DOHH2 (cell line): ENCODE results near the gene MROH7.

ENCODE experiments used
- EZH2phosphoT487 ChIP-seq: fragments of 200-600 bp; sonication (generic); IDR thresholded peaks from 2 replicates; pipeline ENCODE4 v1.6.1; 2017; ENCODE audit warnings: borderline replicate concordance, mild to moderate bottlenecking, antibody characterized with exemption, low read length, moderate library complexity, mixed read lengths
- TF ChIP-seq, protein P1 (sequence below): fragments of 200-600 bp; sonication (generic); IDR thresholded peaks from one replicate; pipeline ENCODE4 v1.5.1; 2014; ENCODE audit warnings: antibody characterized with exemption, mild to moderate bottlenecking, low read depth, low read length; ENCODE audit not compliant: poor library complexity, severe bottlenecking

DNA sequence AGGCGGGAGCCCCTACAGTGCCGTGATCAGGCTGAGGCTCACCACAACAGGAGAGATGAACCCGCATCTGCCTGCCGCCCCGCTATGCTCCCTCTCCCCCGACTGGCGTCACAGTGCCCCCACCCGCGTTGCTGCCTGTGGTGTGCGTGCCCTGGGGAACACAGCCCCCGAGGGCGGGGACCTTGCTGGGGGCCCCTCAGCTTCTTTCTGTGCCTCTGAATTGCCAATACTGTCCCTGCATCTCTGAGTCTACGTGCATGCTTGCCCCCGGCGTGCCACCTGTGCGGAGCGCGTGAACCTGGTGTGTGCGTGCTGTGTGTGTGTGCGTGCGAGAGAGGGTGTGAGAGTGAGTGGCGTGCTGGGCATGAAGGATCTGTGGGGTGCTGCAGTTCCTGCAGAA, 112.5 kb downstream of the MROH7 start:
- TF ChIP-seq, protein P1, sequence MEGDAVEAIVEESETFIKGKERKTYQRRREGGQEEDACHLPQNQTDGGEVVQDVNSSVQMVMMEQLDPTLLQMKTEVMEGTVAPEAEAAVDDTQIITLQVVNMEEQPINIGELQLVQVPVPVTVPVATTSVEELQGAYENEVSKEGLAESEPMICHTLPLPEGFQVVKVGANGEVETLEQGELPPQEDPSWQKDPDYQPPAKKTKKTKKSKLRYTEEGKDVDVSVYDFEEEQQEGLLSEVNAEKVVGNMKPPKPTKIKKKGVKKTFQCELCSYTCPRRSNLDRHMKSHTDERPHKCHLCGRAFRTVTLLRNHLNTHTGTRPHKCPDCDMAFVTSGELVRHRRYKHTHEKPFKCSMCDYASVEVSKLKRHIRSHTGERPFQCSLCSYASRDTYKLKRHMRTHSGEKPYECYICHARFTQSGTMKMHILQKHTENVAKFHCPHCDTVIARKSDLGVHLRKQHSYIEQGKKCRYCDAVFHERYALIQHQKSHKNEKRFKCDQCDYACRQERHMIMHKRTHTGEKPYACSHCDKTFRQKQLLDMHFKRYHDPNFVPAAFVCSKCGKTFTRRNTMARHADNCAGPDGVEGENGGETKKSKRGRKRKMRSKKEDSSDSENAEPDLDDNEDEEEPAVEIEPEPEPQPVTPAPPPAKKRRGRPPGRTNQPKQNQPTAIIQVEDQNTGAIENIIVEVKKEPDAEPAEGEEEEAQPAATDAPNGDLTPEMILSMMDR: no peak
- TF ChIP-seq EZH2phosphoT487: no peak
